ENCODE measurements around the gene CBFA2T3. TPM values are rescaled to one million over a fixed set of nuclear protein-coding genes. Genes with fewer than 3 reads are reported as not detected.

Gene CBFA2T3
- total and polyA plus RNA-seq, 2 of the 13 experiments (the other 11 are each of a cell fraction or from before 2014, with no cell fraction given), result 0.05 TPM; not detected in 1

DNA sequence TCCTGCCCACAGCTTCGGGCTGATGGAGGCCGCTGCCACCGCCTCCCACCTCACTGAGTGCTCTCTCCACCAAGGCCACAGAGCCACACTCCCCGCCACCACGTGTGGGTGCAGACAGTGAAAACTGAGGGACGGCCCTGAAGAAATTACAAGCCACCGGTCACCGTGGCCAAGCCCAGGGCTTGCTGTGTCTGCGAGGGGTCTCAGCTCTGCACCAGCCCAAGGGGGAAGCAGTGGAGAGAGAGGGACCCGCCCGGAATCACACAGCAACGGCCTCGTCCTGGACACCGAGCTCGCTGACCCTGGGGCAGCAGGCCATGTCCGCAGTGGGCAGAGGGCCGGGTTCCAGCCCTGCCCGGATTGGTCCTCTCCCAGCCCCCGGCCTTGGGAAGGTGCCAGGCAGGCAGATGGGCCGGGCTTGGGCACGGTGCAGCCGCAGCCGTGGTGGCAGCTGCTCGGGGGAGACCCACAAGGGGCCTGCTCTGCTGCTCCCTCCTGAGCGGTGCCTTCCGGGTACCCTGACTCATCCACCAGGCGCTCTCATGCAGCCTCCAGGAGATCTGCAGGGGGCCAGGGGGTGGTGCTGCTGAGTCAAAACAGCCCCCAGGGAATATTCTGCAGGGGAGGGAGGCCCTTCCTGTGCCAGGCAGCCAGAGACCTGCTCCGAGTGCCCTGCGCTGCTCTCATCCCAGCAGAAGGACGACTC lies 52.0 kb downstream of the CBFA2T3 start (continued):
- TF ChIP-seq ZSCAN25 (CRISPR knock-in tag; IDR thresholded peaks at IDR 0.05), result 0 out of 2 replicates have a peak, but pooled peaks have one; percentile 14
- TF ChIP-seq, protein P1, sequence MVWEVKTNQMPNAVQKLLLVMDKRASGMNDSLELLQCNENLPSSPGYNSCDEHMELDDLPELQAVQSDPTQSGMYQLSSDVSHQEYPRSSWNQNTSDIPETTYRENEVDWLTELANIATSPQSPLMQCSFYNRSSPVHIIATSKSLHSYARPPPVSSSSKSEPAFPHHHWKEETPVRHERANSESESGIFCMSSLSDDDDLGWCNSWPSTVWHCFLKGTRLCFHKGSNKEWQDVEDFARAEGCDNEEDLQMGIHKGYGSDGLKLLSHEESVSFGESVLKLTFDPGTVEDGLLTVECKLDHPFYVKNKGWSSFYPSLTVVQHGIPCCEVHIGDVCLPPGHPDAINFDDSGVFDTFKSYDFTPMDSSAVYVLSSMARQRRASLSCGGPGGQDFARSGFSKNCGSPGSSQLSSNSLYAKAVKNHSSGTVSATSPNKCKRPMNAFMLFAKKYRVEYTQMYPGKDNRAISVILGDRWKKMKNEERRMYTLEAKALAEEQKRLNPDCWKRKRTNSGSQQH (CRISPR knock-in tag; IDR thresholded peaks at IDR 0.05; ENCODE audit: low read depth), result 0 out of 2 replicates have a peak, but pooled peaks have one; percentile 8
- TF ChIP-seq, protein P2, sequence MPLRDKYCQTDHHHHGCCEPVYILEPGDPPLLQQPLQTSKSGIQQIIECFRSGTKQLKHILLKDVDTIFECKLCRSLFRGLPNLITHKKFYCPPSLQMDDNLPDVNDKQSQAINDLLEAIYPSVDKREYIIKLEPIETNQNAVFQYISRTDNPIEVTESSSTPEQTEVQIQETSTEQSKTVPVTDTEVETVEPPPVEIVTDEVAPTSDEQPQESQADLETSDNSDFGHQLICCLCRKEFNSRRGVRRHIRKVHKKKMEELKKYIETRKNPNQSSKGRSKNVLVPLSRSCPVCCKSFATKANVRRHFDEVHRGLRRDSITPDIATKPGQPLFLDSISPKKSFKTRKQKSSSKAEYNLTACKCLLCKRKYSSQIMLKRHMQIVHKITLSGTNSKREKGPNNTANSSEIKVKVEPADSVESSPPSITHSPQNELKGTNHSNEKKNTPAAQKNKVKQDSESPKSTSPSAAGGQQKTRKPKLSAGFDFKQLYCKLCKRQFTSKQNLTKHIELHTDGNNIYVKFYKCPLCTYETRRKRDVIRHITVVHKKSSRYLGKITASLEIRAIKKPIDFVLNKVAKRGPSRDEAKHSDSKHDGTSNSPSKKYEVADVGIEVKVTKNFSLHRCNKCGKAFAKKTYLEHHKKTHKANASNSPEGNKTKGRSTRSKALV (CRISPR knock-in tag; IDR thresholded peaks at IDR 0.05), result 0 out of 2 replicates have a peak, but pooled peaks have one; percentile 11
- TF ChIP-seq HDAC1 (CRISPR knock-in tag; IDR thresholded peaks at IDR 0.05), result 0 out of 2 replicates have a peak, but pooled peaks have one; percentile 31
- TF ChIP-seq YEATS4 (CRISPR knock-in tag; IDR thresholded peaks at IDR 0.05; ENCODE audit: borderline replicate concordance), result no peak
- TF ChIP-seq MYC (CRISPR knock-in tag; IDR thresholded peaks at IDR 0.05; ENCODE audit: borderline replicate concordance), result 0 out of 2 replicates have a peak, but pooled peaks have one; percentile 23
- TF ChIP-seq IRF2 (CRISPR knock-in tag; IDR thresholded peaks at IDR 0.05), result 0 out of 2 replicates have a peak, but pooled peaks have one; percentile 27
- 0 out of 2 replicates have a peak, but pooled peaks have one; percentile 25 for TF ChIP-seq ZNF253 (CRISPR knock-in tag; IDR thresholded peaks at IDR 0.05; ENCODE audit: borderline replicate concordance)
- TF ChIP-seq, protein P3, sequence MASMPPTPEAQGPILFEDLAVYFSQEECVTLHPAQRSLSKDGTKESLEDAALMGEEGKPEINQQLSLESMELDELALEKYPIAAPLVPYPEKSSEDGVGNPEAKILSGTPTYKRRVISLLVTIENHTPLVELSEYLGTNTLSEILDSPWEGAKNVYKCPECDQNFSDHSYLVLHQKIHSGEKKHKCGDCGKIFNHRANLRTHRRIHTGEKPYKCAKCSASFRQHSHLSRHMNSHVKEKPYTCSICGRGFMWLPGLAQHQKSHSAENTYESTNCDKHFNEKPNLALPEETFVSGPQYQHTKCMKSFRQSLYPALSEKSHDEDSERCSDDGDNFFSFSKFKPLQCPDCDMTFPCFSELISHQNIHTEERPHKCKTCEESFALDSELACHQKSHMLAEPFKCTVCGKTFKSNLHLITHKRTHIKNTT (CRISPR knock-in tag; IDR thresholded peaks at IDR 0.05), result no peak
- TF ChIP-seq MAZ (IDR thresholded peaks at IDR 0.05; ENCODE audit: borderline replicate concordance, low read depth, low read length), result peak; percentile 82; the same call in 1 of the 2 replicates
- no peak for TF ChIP-seq MAZ (CRISPR knock-in tag; IDR thresholded peaks at IDR 0.05; ENCODE audit: low read depth)
- no peak for TF ChIP-seq TGIF2 (CRISPR knock-in tag; IDR thresholded peaks at IDR 0.05)
- 0 out of 2 replicates have a peak, but pooled peaks have one; percentile 41 for TF ChIP-seq EZH2 (conservative IDR thresholded peaks at IDR 0.05; ENCODE audit: low read depth, low read length)
- TF ChIP-seq, protein P4, sequence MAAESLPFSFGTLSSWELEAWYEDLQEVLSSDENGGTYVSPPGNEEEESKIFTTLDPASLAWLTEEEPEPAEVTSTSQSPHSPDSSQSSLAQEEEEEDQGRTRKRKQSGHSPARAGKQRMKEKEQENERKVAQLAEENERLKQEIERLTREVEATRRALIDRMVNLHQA (CRISPR knock-in tag; IDR thresholded peaks at IDR 0.05), result no peak
- no peak for TF ChIP-seq ZNF737 (CRISPR knock-in tag; IDR thresholded peaks at IDR 0.05; ENCODE audit: borderline replicate concordance)
- TF ChIP-seq HNRNPL (IDR thresholded peaks at IDR 0.05; ENCODE audit: low read depth, low read length), result peak; percentile 53
- TF ChIP-seq, protein P5, sequence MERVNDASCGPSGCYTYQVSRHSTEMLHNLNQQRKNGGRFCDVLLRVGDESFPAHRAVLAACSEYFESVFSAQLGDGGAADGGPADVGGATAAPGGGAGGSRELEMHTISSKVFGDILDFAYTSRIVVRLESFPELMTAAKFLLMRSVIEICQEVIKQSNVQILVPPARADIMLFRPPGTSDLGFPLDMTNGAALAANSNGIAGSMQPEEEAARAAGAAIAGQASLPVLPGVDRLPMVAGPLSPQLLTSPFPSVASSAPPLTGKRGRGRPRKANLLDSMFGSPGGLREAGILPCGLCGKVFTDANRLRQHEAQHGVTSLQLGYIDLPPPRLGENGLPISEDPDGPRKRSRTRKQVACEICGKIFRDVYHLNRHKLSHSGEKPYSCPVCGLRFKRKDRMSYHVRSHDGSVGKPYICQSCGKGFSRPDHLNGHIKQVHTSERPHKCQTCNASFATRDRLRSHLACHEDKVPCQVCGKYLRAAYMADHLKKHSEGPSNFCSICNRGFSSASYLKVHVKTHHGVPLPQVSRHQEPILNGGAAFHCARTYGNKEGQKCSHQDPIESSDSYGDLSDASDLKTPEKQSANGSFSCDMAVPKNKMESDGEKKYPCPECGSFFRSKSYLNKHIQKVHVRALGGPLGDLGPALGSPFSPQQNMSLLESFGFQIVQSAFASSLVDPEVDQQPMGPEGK (CRISPR knock-in tag; IDR thresholded peaks at IDR 0.05), result peak; percentile 92
- TF ChIP-seq MED1 (CRISPR knock-in tag; IDR thresholded peaks at IDR 0.05), result no peak
- no peak for TF ChIP-seq NR2C2 (CRISPR knock-in tag; IDR thresholded peaks at IDR 0.05; ENCODE audit: borderline replicate concordance)
- TF ChIP-seq, protein P6, sequence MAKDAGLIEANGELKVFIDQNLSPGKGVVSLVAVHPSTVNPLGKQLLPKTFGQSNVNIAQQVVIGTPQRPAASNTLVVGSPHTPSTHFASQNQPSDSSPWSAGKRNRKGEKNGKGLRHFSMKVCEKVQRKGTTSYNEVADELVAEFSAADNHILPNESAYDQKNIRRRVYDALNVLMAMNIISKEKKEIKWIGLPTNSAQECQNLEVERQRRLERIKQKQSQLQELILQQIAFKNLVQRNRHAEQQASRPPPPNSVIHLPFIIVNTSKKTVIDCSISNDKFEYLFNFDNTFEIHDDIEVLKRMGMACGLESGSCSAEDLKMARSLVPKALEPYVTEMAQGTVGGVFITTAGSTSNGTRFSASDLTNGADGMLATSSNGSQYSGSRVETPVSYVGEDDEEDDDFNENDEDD (CRISPR knock-in tag; IDR thresholded peaks at IDR 0.05; ENCODE audit: borderline replicate concordance), result 0 out of 2 replicates have a peak, but pooled peaks have one; percentile 27
- TF ChIP-seq SMAD3 (CRISPR knock-in tag; IDR thresholded peaks at IDR 0.05), result no peak

All from HepG2 (cell line).